ENCODE results near the gene MRNIP.

GRCh38 chr5:179800071-179800695 lies 58.4 kb downstream of the MRNIP start:
- no peak for TF ChIP-seq EZH2 (IDR thresholded peaks at IDR 0.05; ENCODE audit: low read depth)
- no peak for TF ChIP-seq CTCF (conservative IDR thresholded peaks at IDR 0.05)
